HepG2 (cell line): ENCODE measurements around the gene NOC2L.

Experiments
- HNF4G ChIP-seq, 2 experiments: sonication (generic) in 1 of 2; formaldehyde crosslinking in 1 of 2; IDR thresholded peaks; 2 replicates each; pipeline versions ENCODE4 v1.4.0 to v1.6.1; 2011 to 2020; ENCODE audit warnings: borderline replicate concordance in 2 of 2, low read depth in 2 of 2, mild to moderate bottlenecking in 2 of 2, low read length in 1 of 2, missing genetic modification reagents in 1 of 2, moderate library complexity in 1 of 2
- JUN ChIP-seq: sonication (generic); formaldehyde crosslinking; IDR thresholded peaks from 2 replicates; pipeline ENCODE4 v1.4.0; 2020; ENCODE audit warnings: mild to moderate bottlenecking, missing genetic modification reagents
- SETDB1 ChIP-seq: sonication (generic); formaldehyde crosslinking; IDR thresholded peaks from 2 replicates; pipeline ENCODE4 v1.5.1; 2020; ENCODE audit warnings: missing genetic modification reagents, mild to moderate bottlenecking, borderline replicate concordance
- SIN3B ChIP-seq: fragments of 150-350 bp; IDR thresholded peaks from 2 replicates; pipeline ENCODE4 v1.6.1; 2014; ENCODE audit warnings: low read length
- STAG1 ChIP-seq: sonication (generic); formaldehyde crosslinking; IDR thresholded peaks from 2 replicates; pipeline ENCODE4 v1.4.0; 2020; ENCODE audit warnings: missing genetic modification reagents
- TAF1 ChIP-seq: sonication (generic); formaldehyde crosslinking; IDR thresholded peaks from 2 replicates; pipeline ENCODE4 v1.4.0; 2020; ENCODE audit warnings: missing genetic modification reagents
- ZBTB21 ChIP-seq: sonication (generic); formaldehyde crosslinking; IDR thresholded peaks from 2 replicates; pipeline ENCODE4 v1.4.0; 2020; ENCODE audit warnings: missing genetic modification reagents
- ZZZ3 ChIP-seq: sonication (generic); formaldehyde crosslinking; IDR thresholded peaks from 2 replicates; pipeline ENCODE4 v1.4.0; 2020; ENCODE audit warnings: missing genetic modification reagents, mild to moderate bottlenecking, borderline replicate concordance
- TF ChIP-seq, protein P1 (sequence below): sonication (generic); formaldehyde crosslinking; IDR thresholded peaks from 2 replicates; pipeline ENCODE4 v1.4.0; 2020; ENCODE audit warnings: mild to moderate bottlenecking, missing genetic modification reagents
- TF ChIP-seq, protein P2 (sequence below): sonication (generic); formaldehyde crosslinking; IDR thresholded peaks from 2 replicates; pipeline ENCODE4 v1.5.0; 2020; ENCODE audit warnings: mild to moderate bottlenecking, missing genetic modification reagents, moderate library complexity

- no peak for TF ChIP-seq TAF1
- TF ChIP-seq, protein P1, sequence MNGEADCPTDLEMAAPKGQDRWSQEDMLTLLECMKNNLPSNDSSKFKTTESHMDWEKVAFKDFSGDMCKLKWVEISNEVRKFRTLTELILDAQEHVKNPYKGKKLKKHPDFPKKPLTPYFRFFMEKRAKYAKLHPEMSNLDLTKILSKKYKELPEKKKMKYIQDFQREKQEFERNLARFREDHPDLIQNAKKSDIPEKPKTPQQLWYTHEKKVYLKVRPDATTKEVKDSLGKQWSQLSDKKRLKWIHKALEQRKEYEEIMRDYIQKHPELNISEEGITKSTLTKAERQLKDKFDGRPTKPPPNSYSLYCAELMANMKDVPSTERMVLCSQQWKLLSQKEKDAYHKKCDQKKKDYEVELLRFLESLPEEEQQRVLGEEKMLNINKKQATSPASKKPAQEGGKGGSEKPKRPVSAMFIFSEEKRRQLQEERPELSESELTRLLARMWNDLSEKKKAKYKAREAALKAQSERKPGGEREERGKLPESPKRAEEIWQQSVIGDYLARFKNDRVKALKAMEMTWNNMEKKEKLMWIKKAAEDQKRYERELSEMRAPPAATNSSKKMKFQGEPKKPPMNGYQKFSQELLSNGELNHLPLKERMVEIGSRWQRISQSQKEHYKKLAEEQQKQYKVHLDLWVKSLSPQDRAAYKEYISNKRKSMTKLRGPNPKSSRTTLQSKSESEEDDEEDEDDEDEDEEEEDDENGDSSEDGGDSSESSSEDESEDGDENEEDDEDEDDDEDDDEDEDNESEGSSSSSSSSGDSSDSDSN (CRISPR knock-in tag): peak; percentile 53; the same call in 1 of the 2 replicates
- no peak for TF ChIP-seq STAG1 (CRISPR knock-in tag)
- TF ChIP-seq, protein P2, sequence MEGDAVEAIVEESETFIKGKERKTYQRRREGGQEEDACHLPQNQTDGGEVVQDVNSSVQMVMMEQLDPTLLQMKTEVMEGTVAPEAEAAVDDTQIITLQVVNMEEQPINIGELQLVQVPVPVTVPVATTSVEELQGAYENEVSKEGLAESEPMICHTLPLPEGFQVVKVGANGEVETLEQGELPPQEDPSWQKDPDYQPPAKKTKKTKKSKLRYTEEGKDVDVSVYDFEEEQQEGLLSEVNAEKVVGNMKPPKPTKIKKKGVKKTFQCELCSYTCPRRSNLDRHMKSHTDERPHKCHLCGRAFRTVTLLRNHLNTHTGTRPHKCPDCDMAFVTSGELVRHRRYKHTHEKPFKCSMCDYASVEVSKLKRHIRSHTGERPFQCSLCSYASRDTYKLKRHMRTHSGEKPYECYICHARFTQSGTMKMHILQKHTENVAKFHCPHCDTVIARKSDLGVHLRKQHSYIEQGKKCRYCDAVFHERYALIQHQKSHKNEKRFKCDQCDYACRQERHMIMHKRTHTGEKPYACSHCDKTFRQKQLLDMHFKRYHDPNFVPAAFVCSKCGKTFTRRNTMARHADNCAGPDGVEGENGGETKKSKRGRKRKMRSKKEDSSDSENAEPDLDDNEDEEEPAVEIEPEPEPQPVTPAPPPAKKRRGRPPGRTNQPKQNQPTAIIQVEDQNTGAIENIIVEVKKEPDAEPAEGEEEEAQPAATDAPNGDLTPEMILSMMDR: no peak
- TF ChIP-seq ZBTB21 (CRISPR knock-in tag): no peak
- no peak for TF ChIP-seq SETDB1
- no peak for TF ChIP-seq ZZZ3
- TF ChIP-seq SIN3B: no peak
- peak; percentile 78; the same call in 1 of the 2 replicates for TF ChIP-seq HNF4G (IDR thresholded peaks at IDR 0.05; ENCODE audit: borderline replicate concordance, low read depth, low read length)
- peak; percentile 43; the same call in 1 of the 2 replicates for TF ChIP-seq HNF4G (CRISPR knock-in tag; IDR thresholded peaks at IDR 0.05; ENCODE audit: borderline replicate concordance, low read depth)
- no peak for TF ChIP-seq JUN (CRISPR knock-in tag)
These were observed 36.9 kb upstream of the NOC2L start for GRCh38 chr1:995665-996633.
